Measurements from ENCODE around the gene UBXN11.

DNA sequence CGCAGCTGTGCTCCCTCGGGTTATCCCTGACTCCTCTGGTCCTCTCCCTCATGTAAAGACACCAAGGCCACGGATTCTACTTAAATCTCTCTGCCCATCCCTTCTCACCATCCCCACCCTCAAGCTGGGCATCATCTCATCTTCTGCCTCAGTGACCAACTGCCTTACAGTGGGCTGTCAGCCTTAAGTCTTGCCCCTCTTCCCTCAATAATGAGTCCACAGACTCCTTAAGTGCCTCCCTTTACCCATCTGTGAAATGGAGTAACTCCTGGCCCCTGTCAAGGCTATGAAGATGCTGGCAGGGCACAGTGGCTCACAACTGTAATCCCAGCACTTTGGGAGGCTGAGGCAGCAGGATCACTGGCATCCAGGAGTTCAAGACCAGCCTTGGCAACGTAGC lies 14.5 kb downstream of the UBXN11 start:
- TF ChIP-seq, protein P1, sequence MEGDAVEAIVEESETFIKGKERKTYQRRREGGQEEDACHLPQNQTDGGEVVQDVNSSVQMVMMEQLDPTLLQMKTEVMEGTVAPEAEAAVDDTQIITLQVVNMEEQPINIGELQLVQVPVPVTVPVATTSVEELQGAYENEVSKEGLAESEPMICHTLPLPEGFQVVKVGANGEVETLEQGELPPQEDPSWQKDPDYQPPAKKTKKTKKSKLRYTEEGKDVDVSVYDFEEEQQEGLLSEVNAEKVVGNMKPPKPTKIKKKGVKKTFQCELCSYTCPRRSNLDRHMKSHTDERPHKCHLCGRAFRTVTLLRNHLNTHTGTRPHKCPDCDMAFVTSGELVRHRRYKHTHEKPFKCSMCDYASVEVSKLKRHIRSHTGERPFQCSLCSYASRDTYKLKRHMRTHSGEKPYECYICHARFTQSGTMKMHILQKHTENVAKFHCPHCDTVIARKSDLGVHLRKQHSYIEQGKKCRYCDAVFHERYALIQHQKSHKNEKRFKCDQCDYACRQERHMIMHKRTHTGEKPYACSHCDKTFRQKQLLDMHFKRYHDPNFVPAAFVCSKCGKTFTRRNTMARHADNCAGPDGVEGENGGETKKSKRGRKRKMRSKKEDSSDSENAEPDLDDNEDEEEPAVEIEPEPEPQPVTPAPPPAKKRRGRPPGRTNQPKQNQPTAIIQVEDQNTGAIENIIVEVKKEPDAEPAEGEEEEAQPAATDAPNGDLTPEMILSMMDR (IDR thresholded peaks at IDR 0.05), result no peak
- TF ChIP-seq EP300 (IDR thresholded peaks at IDR 0.05) (no peak), POLR2A (IDR thresholded peaks at IDR 0.05) (no peak)

Data from tibial nerve (tissue), 4 donors.